Measurements from ENCODE around the gene ESYT1. TPM values are rescaled to one million over a fixed set of nuclear protein-coding genes. Genes with fewer than 3 reads are reported as not detected.

ESYT1 gene
- total and polyA plus RNA-seq, 9 of the 15 experiments (the other 6 are each of a cell fraction or from before 2014, with no cell fraction given), result 132 to 420 (median 164) TPM

- TF ChIP-seq GTF2E2 (tag; IDR thresholded peaks at IDR 0.05) (peak; percentile 81), MAFG (tag; conservative IDR thresholded peaks at IDR 0.05) (no peak), TSC22D4 (tag; IDR thresholded peaks at IDR 0.05) (no peak), OTX1 (CRISPR knock-in tag; IDR thresholded peaks at IDR 0.05) (no peak), CHD1 (IDR thresholded peaks at IDR 0.05; ENCODE audit: low read length) (no peak), REST (IDR thresholded peaks at IDR 0.05; ENCODE audit: borderline replicate concordance) (peak; percentile 53; the same call in 1 of the 2 replicates), REST (CRISPR knock-in tag; IDR thresholded peaks at IDR 0.05; ENCODE audit: low read depth) (no peak), CCAR2 (IDR thresholded peaks at IDR 0.05; ENCODE audit: low read depth, low read length) (no peak), TARDBP (IDR thresholded peaks at IDR 0.05) (no peak; the same call in 1 of the 2 replicates), ZNF764 (CRISPR knock-in tag; IDR thresholded peaks at IDR 0.05; ENCODE audit: low read depth) (no peak), MCM2 (IDR thresholded peaks at IDR 0.05; ENCODE audit: low read depth) (no peak), ZBTB34 (CRISPR knock-in tag; IDR thresholded peaks at IDR 0.05) (no peak), NUFIP1 (IDR thresholded peaks at IDR 0.05; ENCODE audit: partially characterized antibody) (no peak), SMARCE1 (IDR thresholded peaks at IDR 0.05) (peak; percentile 98), SAFB2 (IDR thresholded peaks at IDR 0.05; ENCODE audit: borderline replicate concordance, low read depth, low read length, severe bottlenecking) (no peak), ZNF79 (CRISPR knock-in tag; IDR thresholded peaks at IDR 0.05; ENCODE audit: low read depth) (no peak), HOXB6 (CRISPR knock-in tag; IDR thresholded peaks at IDR 0.05; ENCODE audit: borderline replicate concordance) (no peak), XRCC3 (IDR thresholded peaks at IDR 0.05) (no peak), NR2C2 (CRISPR knock-in tag; IDR thresholded peaks at IDR 0.05) (no peak), NR2C2 (tag; IDR thresholded peaks at IDR 0.05) (no peak)
Measured at GRCh38 chr12:56126732-56127239, 1.3 kb upstream of the ESYT1 start (continued).

All from K562 (cell line).